ENCODE results near the gene CNIH4. TPM values are rescaled to one million over a fixed set of nuclear protein-coding genes. Genes with fewer than 3 reads are reported as not detected.

CNIH4 gene
- polyA plus RNA-seq, 3 donors = 33.4 to 106 (median 94.7) TPM

GRCh38 chr1:224387943-224388342 lies 31.3 kb downstream of the CNIH4 start:
- TF ChIP-seq CTCF (IDR thresholded peaks at IDR 0.05) = no peak
- intact Hi-C loops (cut with micrococcal nuclease) = no loop called here
- WGBS (ENCODE audit: insufficient coverage) = no CpG with 5 or more reads among the region's 2 CpGs

GRCh38 chr1:224390517-224390916 lies 33.8 kb downstream of the CNIH4 start:
- TF ChIP-seq CTCF (IDR thresholded peaks at IDR 0.05) = no peak
- H3K9ac ChIP-seq (ENCODE audit: insufficient read depth, low read length, poor library complexity, severe bottlenecking) = no peak overlapping the region
- Mint-ChIP-seq H3K36me3 (peaks cover 75 to 93% of the 10 kb centered on the region in 2 donors), H3K27me3 (ENCODE audit: low read depth in 3 of 3) (no peaks in the 10 kb centered on the region), H3K9me3 (no peaks in the 10 kb centered on the region), H3K4me3 (no peak overlapping the region), H3K27ac (peak overlapping the region in 5 of 7 donors; percentile 27 to 72 (median 46)), H3K4me1 (peaks cover 22% of the 10 kb centered on the region)
- WGBS (ENCODE audit: insufficient coverage) = no CpG with 5 or more reads among the region's 5 CpGs
- no peak overlapping the region for H2AFZ ChIP-seq (ENCODE audit: insufficient read depth, low read depth, low read length, poor library complexity, severe bottlenecking)
- H3K4me3 ChIP-seq (replicated peaks in 1 of 3; ENCODE audit: low read depth in 2 of 3, low read length in 3 of 3) = no peak overlapping the region
- peak overlapping the region in 1 of 2 donors; percentile 24 for H3K27ac ChIP-seq (ENCODE audit: low read depth in 1 of 2, low read length in 2 of 2)
- H3K27me3 ChIP-seq (ENCODE audit: control insufficient read depth in 2 of 2, insufficient read depth in 2 of 2, low read length in 2 of 2) = no peaks in the 10 kb centered on the region
- intact Hi-C loops (cut with micrococcal nuclease) = no loop called here
- H3K4me2 ChIP-seq (replicated peaks; ENCODE audit: extremely low read depth, low read length, poor library complexity, severe bottlenecking) = no peak overlapping the region
- H3K79me2 ChIP-seq (ENCODE audit: insufficient read depth, low read length) = peaks cover 11% of the 10 kb centered on the region
- H3K36me3 ChIP-seq (replicated peaks in 1 of 2; ENCODE audit: control insufficient read depth in 1 of 2, insufficient read depth in 2 of 2, low read length in 2 of 2) = peaks cover 73 to 98% of the 10 kb centered on the region in 2 donors
- H4K20me1 ChIP-seq (ENCODE audit: insufficient read depth, low read length) = peaks cover 81% of the 10 kb centered on the region
- no peak for DNase-seq
- peaks cover 12 to 14% of the 10 kb centered on the region in 2 donors for H3K4me1 ChIP-seq (ENCODE audit: control insufficient read depth in 1 of 2, insufficient read depth in 2 of 2, low read length in 2 of 2)
- H3K9me3 ChIP-seq (replicated peaks in 1 of 2; ENCODE audit: control insufficient read depth in 1 of 2, insufficient read depth in 1 of 2, low read length in 2 of 2) = no peaks in the 10 kb centered on the region

More at GRCh38 chr1:224387943-224388342, 31.3 kb downstream of the CNIH4 start:
- Mint-ChIP-seq H3K4me3 (no peak overlapping the region), H3K9me3 (no peaks in the 10 kb centered on the region), H3K27ac (no peak overlapping the region), H3K4me1 (peaks cover 36% of the 10 kb centered on the region), H3K27me3 (ENCODE audit: low read depth in 3 of 3) (no peaks in the 10 kb centered on the region), H3K36me3 (peaks cover 58 to 81% of the 10 kb centered on the region in 2 donors)
- H3K4me3 ChIP-seq (replicated peaks in 1 of 3; ENCODE audit: low read depth in 2 of 3, low read length in 3 of 3) = no peak overlapping the region
- H2AFZ ChIP-seq (ENCODE audit: insufficient read depth, low read depth, low read length, poor library complexity, severe bottlenecking) = no peak overlapping the region
- peaks cover 25 to 31% of the 10 kb centered on the region in 2 donors for H3K4me1 ChIP-seq (ENCODE audit: control insufficient read depth in 1 of 2, insufficient read depth in 2 of 2, low read length in 2 of 2)
- no peaks in the 10 kb centered on the region for H3K9me3 ChIP-seq (replicated peaks in 1 of 2; ENCODE audit: control insufficient read depth in 1 of 2, insufficient read depth in 1 of 2, low read length in 2 of 2)
- no peaks in the 10 kb centered on the region for H3K27me3 ChIP-seq (ENCODE audit: control insufficient read depth in 2 of 2, insufficient read depth in 2 of 2, low read length in 2 of 2)
- peaks cover 49 to 77% of the 10 kb centered on the region in 2 donors for H3K36me3 ChIP-seq (replicated peaks in 1 of 2; ENCODE audit: control insufficient read depth in 1 of 2, insufficient read depth in 2 of 2, low read length in 2 of 2)
- DNase-seq = no peak
- H4K20me1 ChIP-seq (ENCODE audit: insufficient read depth, low read length) = peaks cover 60% of the 10 kb centered on the region
- H3K4me2 ChIP-seq (replicated peaks; ENCODE audit: extremely low read depth, low read length, poor library complexity, severe bottlenecking) = no peak overlapping the region
- H3K79me2 ChIP-seq (ENCODE audit: insufficient read depth, low read length) = peaks cover 11% of the 10 kb centered on the region
- no peak overlapping the region for H3K27ac ChIP-seq (ENCODE audit: low read depth in 1 of 2, low read length in 2 of 2)
- H3K9ac ChIP-seq (ENCODE audit: insufficient read depth, low read length, poor library complexity, severe bottlenecking) = no peak overlapping the region

All from CD14-positive monocyte (primary cell).